NCI-H510A (cell line): ENCODE measurements around the gene DBH.
A peak's percentile ranks its signal among the peaks of the same experiment; 100 is the strongest.

Experiments used
- DNase-seq: peaks from one replicate; lab custom pipeline; 2025; lab: John Stamatoyannopoulos, UW

Gene DBH

DNA sequence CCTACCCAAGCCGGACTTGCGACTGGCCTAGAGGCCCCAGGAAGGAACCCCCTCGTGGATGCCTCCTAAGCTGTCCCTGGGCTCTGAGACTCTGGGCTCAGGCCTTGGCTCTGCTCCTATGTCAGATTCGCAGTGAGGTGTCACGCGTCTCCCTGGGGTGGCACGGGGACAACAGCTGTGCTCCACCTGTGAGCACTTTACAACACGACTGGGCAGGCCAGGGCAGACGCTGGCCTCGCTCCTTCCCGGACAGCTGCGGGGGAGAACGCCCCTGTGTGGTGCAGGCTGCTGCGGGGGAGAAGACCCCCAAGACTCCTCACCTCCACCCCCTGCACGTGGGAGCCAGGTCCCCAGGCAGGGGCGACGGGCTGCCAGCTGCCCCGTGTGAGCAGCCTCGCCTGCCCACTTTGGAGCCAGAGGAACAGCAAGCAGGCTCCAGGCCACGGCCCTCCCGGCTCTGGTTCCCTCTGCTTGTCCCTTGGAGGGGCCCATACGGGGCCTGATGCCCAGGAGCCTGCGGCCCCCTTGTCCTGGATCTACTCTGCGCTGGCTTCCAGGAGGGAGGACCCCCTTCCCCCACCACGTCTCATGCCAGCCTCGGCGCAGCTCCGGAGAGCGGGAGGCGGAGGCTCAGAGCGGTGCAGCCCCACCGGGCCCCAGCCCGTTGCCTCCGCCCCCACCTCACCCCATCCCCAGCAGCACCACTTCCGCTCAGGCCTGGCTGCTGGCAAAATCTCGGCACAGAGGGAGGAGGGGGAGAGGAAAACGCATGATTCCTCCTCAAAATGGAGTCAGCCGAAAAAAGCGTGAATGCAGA, 66.0 kb downstream of the DBH start:
- DNase-seq, result peak; percentile 61

DNA sequence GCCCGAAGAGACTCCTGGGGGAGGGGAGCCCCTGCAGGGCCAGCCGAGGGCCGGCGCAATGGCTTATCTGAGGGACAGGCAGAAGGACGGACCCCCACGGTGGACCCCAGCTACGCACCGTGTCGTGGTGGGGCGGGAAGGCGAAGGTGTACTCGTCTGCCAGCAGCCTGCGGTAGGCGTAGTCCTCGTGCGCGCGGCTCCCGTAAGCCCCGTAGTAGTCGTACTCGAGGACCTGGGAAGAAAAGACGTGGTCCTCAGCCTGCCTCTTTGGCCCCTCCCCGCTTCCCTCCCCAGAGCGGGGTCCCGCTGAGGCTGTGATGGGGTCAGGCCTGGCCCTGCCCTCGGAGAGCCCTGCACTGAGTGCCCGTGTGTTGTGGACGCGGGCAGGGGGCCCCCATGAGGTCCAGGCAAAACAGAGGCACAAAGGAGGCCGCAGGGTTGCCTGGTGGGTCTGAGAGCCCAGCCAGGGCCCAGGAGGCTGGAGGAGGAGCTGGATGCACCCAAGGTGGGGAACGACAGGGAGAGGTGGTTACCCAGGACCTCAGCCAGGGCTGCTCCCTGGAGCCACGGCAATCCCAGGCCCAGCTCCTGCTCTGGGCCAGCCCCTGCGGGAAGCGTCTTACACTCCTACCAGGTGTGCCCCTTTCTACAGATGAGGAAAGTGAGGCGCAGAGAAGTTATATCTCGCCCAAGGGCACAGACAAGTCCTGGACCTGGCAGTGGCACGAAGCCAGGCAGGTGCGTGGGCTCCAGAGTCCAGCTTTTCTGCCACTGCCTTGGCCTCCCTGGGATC, 66.8 kb downstream of the DBH start:
- DNase-seq, result peak; percentile 33

DNA sequence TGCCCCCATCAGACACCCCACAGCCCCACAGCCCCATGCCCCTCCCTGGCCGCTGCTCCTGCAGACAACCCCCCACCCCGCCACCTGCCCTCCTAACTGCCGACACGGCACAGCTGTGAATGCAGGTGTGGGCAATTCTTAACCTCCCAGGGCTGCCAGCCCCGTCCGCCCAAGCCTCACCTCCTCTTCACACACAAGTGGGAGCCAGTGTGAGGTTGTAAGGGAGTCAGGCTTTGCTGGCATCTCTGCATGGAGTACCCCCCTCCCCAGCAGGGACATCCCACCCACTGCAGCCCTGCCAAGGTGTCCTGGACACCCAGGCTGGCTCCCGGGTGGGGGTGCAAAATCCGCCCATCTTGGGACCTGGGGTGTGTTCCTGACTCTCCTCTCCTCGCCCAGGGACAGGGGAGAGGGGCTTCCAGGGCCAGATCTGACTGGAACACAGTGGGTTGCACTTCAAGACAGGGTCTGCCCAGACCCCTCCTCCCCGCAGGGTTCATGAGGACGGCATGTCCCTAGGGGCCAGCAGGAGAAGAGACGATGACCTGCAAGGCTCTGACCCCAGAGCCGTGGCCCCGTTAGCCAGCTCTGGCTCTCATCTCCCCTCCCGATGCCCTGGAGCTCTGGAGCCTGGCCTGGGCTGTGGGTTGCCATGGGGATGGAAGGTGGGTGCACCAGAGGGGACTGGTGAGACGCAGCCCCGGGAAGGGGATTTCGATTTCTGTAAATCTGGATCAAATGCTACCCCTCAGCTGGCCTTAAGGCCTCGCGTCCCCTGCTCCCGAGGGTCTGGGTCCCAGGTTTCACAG, 67.6 kb downstream of the DBH start:
- peak; percentile 82 for DNase-seq

DNA sequence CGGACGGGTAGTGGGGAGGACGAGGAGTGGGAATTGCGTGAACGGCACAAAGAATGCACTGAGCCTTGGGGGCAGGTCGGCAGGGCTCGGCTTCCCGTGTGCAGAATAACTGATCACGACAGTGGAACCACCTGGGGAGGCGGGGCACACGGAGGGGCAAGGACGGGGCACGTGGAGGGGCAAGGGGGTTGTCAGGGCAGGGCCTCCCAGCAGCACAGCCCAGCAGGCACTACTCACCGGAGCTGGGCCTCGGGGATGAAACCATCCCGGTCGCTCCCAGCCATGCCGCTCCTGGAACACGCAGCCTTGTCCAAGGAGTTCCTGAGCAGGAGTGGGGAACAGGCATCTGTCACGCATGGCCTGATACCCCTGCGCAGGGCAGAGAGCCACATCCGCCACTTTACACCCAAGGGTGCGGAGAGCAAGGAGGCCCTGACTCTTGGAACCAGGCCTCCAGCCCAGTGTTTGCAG, 68.6 kb downstream of the DBH start:
- DNase-seq, result no peak

DNA sequence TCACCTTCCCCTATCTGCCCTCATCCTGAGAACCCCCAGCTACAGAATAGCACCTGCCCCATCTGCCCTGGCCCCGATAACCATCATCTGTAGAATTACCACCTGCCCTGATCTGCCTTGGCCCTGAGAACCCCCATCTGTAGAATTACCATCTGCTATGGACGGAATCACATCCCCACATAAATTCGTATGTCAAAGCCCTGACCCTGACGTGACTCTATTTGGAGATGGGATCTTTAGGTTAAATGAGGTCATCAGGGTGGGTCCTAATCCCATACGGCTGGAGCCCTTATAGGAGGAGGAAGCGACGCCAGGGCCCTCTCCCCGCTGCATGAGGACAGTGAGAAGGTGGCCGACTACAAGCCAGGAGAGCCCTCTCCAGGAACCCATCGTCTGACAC, 69.4 kb downstream of the DBH start:
- no peak for DNase-seq

DNA sequence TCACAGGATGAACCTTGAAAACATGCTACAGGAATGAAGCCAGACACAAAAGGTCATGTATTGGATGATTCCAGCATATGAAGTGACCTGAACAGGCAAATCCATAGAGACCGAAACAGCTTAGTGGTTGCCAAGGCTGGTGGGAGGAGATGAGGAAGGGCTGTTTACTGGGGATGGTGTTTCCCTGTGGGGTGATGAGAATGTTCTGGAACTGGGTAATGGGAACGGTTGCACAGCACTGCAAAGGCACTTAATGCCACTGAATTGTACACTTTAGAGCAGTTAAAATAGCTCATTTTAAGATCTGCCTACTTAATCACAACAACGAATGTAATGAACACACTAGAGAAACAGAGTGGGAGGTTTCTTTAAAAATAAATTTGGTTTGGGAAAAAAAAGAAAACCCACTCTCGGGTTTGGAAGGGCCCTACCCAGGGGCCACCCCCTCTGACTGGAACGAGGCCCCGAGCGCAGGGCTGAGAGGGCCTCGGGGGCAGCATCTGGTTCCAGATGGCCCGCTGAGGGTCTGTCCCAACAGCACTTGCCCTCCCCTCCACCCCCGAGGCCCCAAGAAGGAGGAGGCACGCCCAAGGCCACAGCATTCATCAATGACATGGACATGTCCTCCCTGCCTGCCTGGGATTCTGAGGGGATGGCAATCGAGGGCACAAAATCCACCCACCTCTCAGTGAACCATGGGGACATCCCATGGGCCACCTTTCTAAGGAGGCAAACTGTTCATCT, 70.3 kb downstream of the DBH start:
- DNase-seq, result no peak

GRCh38 chr9:133707065-133707762, 71.1 kb downstream of the DBH start:
- no peak for DNase-seq

- DNase-seq, result no peak
Measured at GRCh38 chr9:133707763-133708245, 71.6 kb downstream of the DBH start.

- DNase-seq, result no peak
Measured at GRCh38 chr9:133708246-133709014, 72.3 kb downstream of the DBH start.
